OCI-LY1 (cell line): ENCODE results near the gene FAM149A.
A peak's percentile ranks its signal among the peaks of the same experiment; 100 is the strongest.

Source experiments
- H2AFZ ChIP-seq: fragments of 200-600 bp; sonication (generic), shearing (Covaris generic); 2 replicates; pipeline ENCODE4 v1.6.0; 2014; ENCODE audit warnings: antibody characterized with exemption, mild to moderate bottlenecking, low read length
- H3F3A ChIP-seq: fragments of 200-600 bp; sonication (generic), shearing (Covaris generic); 2 replicates; pipeline ENCODE4 v1.6.0; 2014; ENCODE audit warnings: mild to moderate bottlenecking, antibody characterized with exemption, low read length, moderate library complexity; ENCODE audit not compliant: insufficient read depth
- H3K27ac ChIP-seq: fragments of 200-600 bp; sonication (generic); 2 replicates; pipeline ENCODE4 v1.5.1; 2014; ENCODE audit warnings: low read length, mixed run types, mild to moderate bottlenecking, low read depth; ENCODE audit not compliant: poor library complexity, severe bottlenecking
- H3K27me3 ChIP-seq: fragments of 200-600 bp; sonication (generic); 2 replicates; pipeline ENCODE4 v1.6.0; 2014; ENCODE audit warnings: antibody characterized with exemption, mild to moderate bottlenecking, low read length, moderate library complexity; ENCODE audit not compliant: insufficient read depth
- H3K36me3 ChIP-seq: fragments of 200-600 bp; sonication (generic); 2 replicates; pipeline ENCODE4 v1.6.1; 2014; ENCODE audit warnings: mild to moderate bottlenecking, antibody characterized with exemption, low read length, moderate library complexity, mixed read lengths; ENCODE audit not compliant: insufficient read depth
- H3K4me1 ChIP-seq: fragments of 200-600 bp; sonication (generic); 2 replicates; pipeline ENCODE4 v1.5.1; 2014; ENCODE audit warnings: mild to moderate bottlenecking, low read length, moderate library complexity; ENCODE audit not compliant: insufficient read depth, severe bottlenecking
- H3K4me2 ChIP-seq: fragments of 200-600 bp; sonication (generic), shearing (Covaris generic); 2 replicates; pipeline ENCODE4 v1.6.1; 2014; ENCODE audit warnings: low read length
- H3K4me3 ChIP-seq: fragments of 200-600 bp; sonication (generic); 2 replicates; pipeline ENCODE4 v1.5.1; 2014; ENCODE audit warnings: low read length, low read depth, mild to moderate bottlenecking, mixed read lengths; ENCODE audit not compliant: poor library complexity, severe bottlenecking
- H3K79me2 ChIP-seq: fragments of 200-600 bp; shearing (Covaris generic); 2 replicates; pipeline ENCODE4 v1.6.1; 2016; ENCODE audit warnings: mixed run types, low read length, mixed read lengths; ENCODE audit not compliant: insufficient read depth
- H3K9ac ChIP-seq: fragments of 200-600 bp; sonication (generic), shearing (Covaris generic); 2 replicates; pipeline ENCODE4 v1.6.1; 2014; ENCODE audit warnings: mild to moderate bottlenecking, low read length, mixed read lengths
- H3K9me2 ChIP-seq: fragments of 200-600 bp; sonication (generic), shearing (Covaris generic); 2 replicates; pipeline ENCODE4 v1.6.1; 2014; ENCODE audit warnings: low read depth, mild to moderate bottlenecking, low read length, mixed read lengths
- H3K9me3 ChIP-seq: fragments of 200-600 bp; shearing (Covaris generic); 2 replicates; pipeline ENCODE4 v1.6.1; 2014; ENCODE audit warnings: low read length, mixed read lengths
- H4K20me1 ChIP-seq: fragments of 200-600 bp; sonication (generic), shearing (Covaris generic); 2 replicates; pipeline ENCODE4 v1.6.0; 2016; ENCODE audit warnings: mild to moderate bottlenecking, low read length; ENCODE audit not compliant: insufficient read depth
- CTCF ChIP-seq: fragments of 200-600 bp; sonication (generic), shearing (Covaris generic); IDR thresholded peaks from 2 replicates; pipeline ENCODE4 v1.5.1; 2017; ENCODE audit warnings: mild to moderate bottlenecking, antibody characterized with exemption, low read length, moderate library complexity, mixed read lengths
- EZH2 ChIP-seq: fragments of 200-600 bp; sonication (generic), shearing (Covaris generic); IDR thresholded peaks from 2 replicates; pipeline ENCODE4 v1.8.0; 2017; ENCODE audit warnings: borderline replicate concordance, mixed run types, mild to moderate bottlenecking, antibody characterized with exemption, low read length, moderate library complexity, mixed read lengths

Gene FAM149A

GRCh38 chr4:186061921-186062320, 42.6 kb upstream of the FAM149A start:
- Histone ChIP-seq H3K9me3 (no peaks in the 10 kb centered on the region), H3K27ac (no peak overlapping the region), H4K20me1 (no peaks in the 10 kb centered on the region), H3F3A (no peaks in the 10 kb centered on the region), H3K9ac (no peak overlapping the region), H3K79me2 (no peaks in the 10 kb centered on the region), H3K4me1 (no peaks in the 10 kb centered on the region), H3K4me2 (no peak overlapping the region), H3K36me3 (no peaks in the 10 kb centered on the region), H3K9me2 (no peaks in the 10 kb centered on the region), H3K27me3 (no peaks in the 10 kb centered on the region), H2AFZ (no peak overlapping the region), H3K4me3 (no peak overlapping the region)
- TF ChIP-seq EZH2 (no peak), CTCF (no peak)

GRCh38 chr4:186067757-186068385, 36.6 kb upstream of the FAM149A start:
- Histone ChIP-seq H3K27ac (no peak overlapping the region), H3K9ac (no peak overlapping the region), H3K4me3 (no peak overlapping the region), H3K9me2 (no peaks in the 10 kb centered on the region), H3K79me2 (no peaks in the 10 kb centered on the region), H2AFZ (no peak overlapping the region), H3K4me2 (no peak overlapping the region), H3K27me3 (peaks cover 3% of the 10 kb centered on the region; the same call in 1 of the 2 replicates), H3K4me1 (peaks cover 8% of the 10 kb centered on the region), H3K9me3 (no peaks in the 10 kb centered on the region), H3K36me3 (no peaks in the 10 kb centered on the region), H4K20me1 (no peaks in the 10 kb centered on the region), H3F3A (no peaks in the 10 kb centered on the region)
- TF ChIP-seq CTCF (peak; percentile 75), EZH2 (no peak)

- peaks cover 8% of the 10 kb centered on the region for H3K4me1 ChIP-seq
- no peaks in the 10 kb centered on the region for H3K36me3 ChIP-seq
- no peak within 1 kb of the TSS for H2AFZ ChIP-seq
- no peaks in the 10 kb centered on the region for H3K9me3 ChIP-seq
- H4K20me1 ChIP-seq: no peaks in the 10 kb centered on the region
- no peaks in the 10 kb centered on the region for H3K9me2 ChIP-seq
- TF ChIP-seq CTCF (no peak), EZH2 (no peak)
- H3K79me2 ChIP-seq: no peaks in the 10 kb centered on the region
- peak within 1 kb of the TSS; percentile 43 for H3K4me2 ChIP-seq
- H3F3A ChIP-seq: no peaks in the 10 kb centered on the region
- H3K4me3 ChIP-seq: peak within 1 kb of the TSS; percentile 15
- no peak within 1 kb of the TSS for H3K27ac ChIP-seq
- no peak within 1 kb of the TSS for H3K9ac ChIP-seq
- H3K27me3 ChIP-seq: peaks cover 3% of the 10 kb centered on the region; the same call in 1 of the 2 replicates
These were observed 35.7 kb upstream of the FAM149A start, which contains the start of gene TLR3 for GRCh38 chr4:186068581-186069348. Gene TLR3, plus strand, starts transcription at chr4:186069156. Its CDS starts 7,464 bp downstream, at chr4:186076620.
